Right cardiac atrium (tissue), 5 donors: Measurements from ENCODE around the gene POLR3G. TPM values are rescaled to one million over a fixed set of nuclear protein-coding genes. Genes with fewer than 3 reads are reported as not detected.

Experiments used
- ATAC-seq, 2 donors: fragments of 200-7000 bp; cut with Tn5 transposase; one replicate each; pipeline versions ENCODE4 v1.8.0 to v1.9.1; 2020; ENCODE audit warnings: moderate library complexity in 2 of 2, mild to moderate bottlenecking in 1 of 2
- DNase-seq, 3 donors: peaks; one replicate each; pipeline ENCODE4 v3.0.0-alpha.2; 2020
- H3K27ac ChIP-seq: one replicate; pipeline ENCODE4 v1.5.1; 2013; ENCODE audit warnings: mild to moderate bottlenecking, low read length, control low read depth, moderate library complexity
- H3K27me3 ChIP-seq: one replicate; pipeline ENCODE4 v1.6.1; 2013; ENCODE audit not compliant: control insufficient read depth, insufficient read depth
- H3K4me1 ChIP-seq: one replicate; pipeline ENCODE4 v1.6.1; 2013; ENCODE audit warnings: low read length; ENCODE audit not compliant: control insufficient read depth, insufficient read depth
- H3K4me3 ChIP-seq: one replicate; pipeline ENCODE4 v1.5.1; 2013; ENCODE audit warnings: low read length, control low read depth
- H3K9me3 ChIP-seq: one replicate; pipeline ENCODE4 v1.6.1; 2013; ENCODE audit warnings: low read length; ENCODE audit not compliant: control insufficient read depth
- WGBS: extraction: QIAGEN DNeasy Blood & Tissue Kit; methylation state at CpG from one replicate; pipeline ENCODE4 v1.1.7; 2013; 5-methylcytosine and 5-hydroxymethylcytosine counted together
- intact Hi-C, 4 donors: fragments of 100-400 bp; cut with DNase I; formaldehyde crosslinking; loops; one replicate each; pipeline versions ENCODE4 v1.11.0 to v1.14.0; 2022 to 2023
- long read RNA-seq, 4 donors: library from polyadenylated mRNA; unstranded; transcript quantifications; one replicate each; pipeline ENCODE4 v2.0.0, GENCODE V29; 2020 to 2021
- polyA plus RNA-seq: library from polyadenylated mRNA; stranded (reverse); fragments of 200-250 nt; gene quantifications from one replicate; pipeline ENCODE4 v1.2.3, GENCODE V29; 2013
- total RNA-seq, 4 donors: library from RNA; stranded (reverse); fragmentation: NEBNext Ultra II Directional; extraction: Animal tissue kit (Norgen Biotek cat#: 25700); gene quantifications; one replicate each; pipeline ENCODE4 v1.2.1, GENCODE V29; 2021
- donor health status: healthy with polysubstance abuse.
- donor health status: DM: no; HTN: yes; CAD: no.
- donor health status: DM: no; HTN: no; CAD: no.
- donor health status: DM: no; HTN: yes; CAD: no; lungs with severe emphysema.
- donor health status: DM: yes; HTN: yes; CAD: no.

POLR3G gene, protein sequence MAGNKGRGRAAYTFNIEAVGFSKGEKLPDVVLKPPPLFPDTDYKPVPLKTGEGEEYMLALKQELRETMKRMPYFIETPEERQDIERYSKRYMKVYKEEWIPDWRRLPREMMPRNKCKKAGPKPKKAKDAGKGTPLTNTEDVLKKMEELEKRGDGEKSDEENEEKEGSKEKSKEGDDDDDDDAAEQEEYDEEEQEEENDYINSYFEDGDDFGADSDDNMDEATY
- total RNA-seq (1 to 10 TPM in 1 of 4 donors, under 1 TPM in 3; 0.83 to 1.4 (median 0.97) TPM), polyA plus RNA-seq (0.52 TPM)
- long read RNA-seq, donor 1, partial matches to known transcripts, result 0 of 1 reads
- long read RNA-seq, donor 1, other reads (novel, unspliced or antisense), result 0 of 1 reads
- long read RNA-seq, donor 2, result 0 reads
- long read RNA-seq, donor 3, partial matches to known transcripts, result 2 of 2 reads
- long read RNA-seq, donor 3, other reads (novel, unspliced or antisense), result 0 of 2 reads
- long read RNA-seq, donor 4, result 0 reads

DNA sequence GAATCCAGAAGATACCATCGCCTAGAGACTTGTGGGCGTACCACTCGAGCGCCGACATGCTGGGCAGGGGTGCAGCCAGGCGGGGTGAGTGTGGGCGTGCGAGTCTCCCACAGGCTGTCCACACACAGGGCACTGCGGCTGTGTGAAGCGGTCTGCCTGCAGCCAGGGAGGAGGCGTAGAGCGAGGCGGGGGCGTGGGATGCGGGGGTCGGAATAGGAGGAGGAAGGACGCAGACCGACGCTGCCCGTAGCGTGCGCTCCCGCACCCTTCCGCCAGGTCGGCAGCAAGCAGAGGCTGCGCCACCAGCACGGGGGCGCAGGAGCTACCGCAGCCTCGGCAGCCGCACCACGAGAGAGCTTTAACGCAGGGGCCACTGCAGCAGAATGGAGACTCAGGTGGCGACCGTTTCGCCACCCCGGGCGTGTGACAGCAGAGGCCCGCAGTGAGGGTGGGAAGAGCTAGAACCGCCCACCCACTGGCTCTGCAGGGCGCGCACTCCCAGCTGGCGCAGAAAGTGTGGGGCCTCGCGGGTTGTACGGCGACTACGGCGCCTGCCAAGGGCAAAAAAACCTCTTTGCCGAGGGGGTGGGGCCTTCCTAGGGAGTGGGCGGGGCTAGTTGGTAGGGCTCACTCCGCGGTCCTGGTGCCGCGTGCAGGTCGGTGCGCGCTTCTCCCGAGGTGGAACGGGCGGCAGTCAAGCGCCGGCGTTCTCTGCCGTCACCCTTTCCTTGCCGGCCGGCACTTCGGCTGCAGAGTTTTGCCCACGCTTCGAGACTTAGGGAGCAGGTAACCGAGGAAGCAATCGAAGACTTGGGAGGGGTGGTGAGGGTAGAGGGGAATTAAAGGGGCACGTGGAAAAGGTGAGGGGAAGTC, at the start of gene POLR3G, which contains the start of gene MBLAC2:
POLR3G (plus strand) TSS at position 630 of the 873 bp plus-strand sequence. CDS start 10,704 bp downstream, outside the sequence.
MBLAC2 (minus strand) TSS at position 537 of the 873 bp plus-strand sequence; CDS start at position 58, 479 bp downstream.
- ATAC-seq (peak; percentile 99), DNase-seq (peak; percentile 93 to 97 (median 96))
- H3K27ac ChIP-seq, result peak within 1 kb of the TSS; percentile 50
- no peaks in the 10 kb centered on the region for H3K27me3 ChIP-seq
- H3K4me1 ChIP-seq, result no peaks in the 10 kb centered on the region
- H3K9me3 ChIP-seq, result no peaks in the 10 kb centered on the region
- H3K4me3 ChIP-seq, result peak within 1 kb of the TSS; percentile 51
- WGBS, result under 1% methylated on average over 73 of the region's 73 CpGs
- intact Hi-C loops, result loop anchor here in 2 of 4 donors (5.0 to 10.0 kb wide), 2 partner anchors 50 to 53 kb away; partner anchors contain the start of gene LYSMD3 (in 2 of the 2)

DNA sequence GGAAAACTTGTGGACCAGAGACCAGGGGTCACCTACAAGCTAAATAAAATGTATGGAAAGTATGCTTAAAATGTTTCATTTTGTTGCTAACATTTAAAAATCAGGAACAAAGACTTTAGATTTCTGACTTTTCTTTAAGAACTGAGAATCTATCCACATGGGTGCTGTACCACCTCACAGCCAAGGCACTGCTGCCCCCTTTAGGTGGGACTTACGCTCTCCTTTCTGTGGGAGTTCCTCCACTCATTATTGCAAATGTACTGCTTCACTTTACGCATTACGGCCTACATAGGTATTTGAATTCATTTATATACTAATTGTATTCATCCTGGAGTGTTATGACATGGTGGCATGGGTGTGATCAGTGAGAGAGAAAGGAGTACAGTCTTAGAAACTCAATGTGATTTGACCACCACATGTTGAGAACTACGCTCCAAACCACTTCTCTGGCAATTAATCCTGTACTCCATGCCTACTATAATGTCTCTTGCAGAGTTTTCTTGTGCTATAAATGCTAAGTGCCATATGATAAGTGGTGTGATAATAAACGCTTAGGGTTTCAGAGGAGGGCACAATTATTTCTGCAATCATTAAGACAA, 40.4 kb upstream of the POLR3G start:
- DNase-seq, result peak in 2 of 3 donors; percentile 15 to 67
- Histone ChIP-seq H3K4me1 (no peaks in the 10 kb centered on the region), H3K27ac (no peak overlapping the region), H3K27me3 (no peaks in the 10 kb centered on the region), H3K9me3 (no peaks in the 10 kb centered on the region), H3K4me3 (no peak overlapping the region)
- 63% methylated on average over 5 of the region's 5 CpGs for WGBS
- intact Hi-C loops, result loop anchor here in 3 of 4 donors (10.0 kb wide), 2 partner anchors 171 to 351 kb away; no protein-coding TSS in a partner anchor
- peak; percentile 57 for ATAC-seq

DNA sequence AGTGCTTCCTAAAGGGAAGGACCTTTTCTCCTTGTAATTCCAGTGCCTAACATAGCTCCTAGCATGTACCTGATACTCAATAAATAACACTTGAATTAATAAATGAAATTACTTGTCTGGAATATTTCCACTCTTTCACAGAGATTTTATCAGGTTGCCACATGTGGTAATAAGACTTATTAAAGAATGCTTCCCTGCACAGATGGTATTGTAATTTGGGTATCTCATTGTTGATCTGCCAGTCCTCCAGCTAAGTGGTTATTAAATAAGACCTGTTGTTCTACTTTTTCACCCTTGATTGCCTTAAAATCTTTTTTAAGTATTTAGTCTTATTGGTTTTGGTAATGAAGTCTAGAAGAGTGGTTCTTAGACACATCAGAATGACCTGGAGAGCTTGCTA, 37.0 kb upstream of the POLR3G start:
- intact Hi-C loops, result loop anchor here in 3 of 4 donors (5.0 to 10.0 kb wide), 3 partner anchors 95 to 347 kb away; no protein-coding TSS in a partner anchor
- Histone ChIP-seq H3K27ac (no peak overlapping the region), H3K27me3 (no peaks in the 10 kb centered on the region), H3K4me1 (no peaks in the 10 kb centered on the region), H3K4me3 (no peak overlapping the region), H3K9me3 (no peaks in the 10 kb centered on the region)
- ATAC-seq (no peak), DNase-seq (no peak)

DNA sequence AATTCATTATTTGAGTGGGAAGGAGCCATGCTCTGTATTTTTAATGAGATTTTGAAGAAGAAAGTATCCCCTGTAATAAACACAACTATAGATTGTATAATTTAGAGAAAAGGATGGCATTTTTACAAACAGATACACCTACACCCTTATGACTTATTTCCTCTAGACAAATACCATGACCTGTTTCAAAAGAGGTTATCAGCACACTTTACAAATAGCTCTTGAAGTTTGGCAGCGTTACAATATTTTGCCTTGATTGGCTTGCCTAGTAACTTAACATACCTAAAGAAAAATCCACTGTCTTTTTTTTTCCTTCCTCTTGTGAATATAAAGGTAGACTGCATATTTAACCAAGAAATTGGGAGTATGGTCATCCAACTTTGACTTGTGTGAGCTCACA, 36.6 kb upstream of the POLR3G start:
- intact Hi-C loops, result loop anchor here in 3 of 4 donors (5.0 to 10.0 kb wide), 3 partner anchors 94 to 347 kb away; no protein-coding TSS in a partner anchor
- Histone ChIP-seq H3K9me3 (no peaks in the 10 kb centered on the region), H3K4me3 (no peak overlapping the region), H3K27ac (no peak overlapping the region), H3K27me3 (no peaks in the 10 kb centered on the region), H3K4me1 (no peaks in the 10 kb centered on the region)
- WGBS, result 25% methylated on average over 1 of the region's 1 CpG
- no peak for DNase-seq
- ATAC-seq, result peak in 1 of 2 donors; percentile 55

DNA sequence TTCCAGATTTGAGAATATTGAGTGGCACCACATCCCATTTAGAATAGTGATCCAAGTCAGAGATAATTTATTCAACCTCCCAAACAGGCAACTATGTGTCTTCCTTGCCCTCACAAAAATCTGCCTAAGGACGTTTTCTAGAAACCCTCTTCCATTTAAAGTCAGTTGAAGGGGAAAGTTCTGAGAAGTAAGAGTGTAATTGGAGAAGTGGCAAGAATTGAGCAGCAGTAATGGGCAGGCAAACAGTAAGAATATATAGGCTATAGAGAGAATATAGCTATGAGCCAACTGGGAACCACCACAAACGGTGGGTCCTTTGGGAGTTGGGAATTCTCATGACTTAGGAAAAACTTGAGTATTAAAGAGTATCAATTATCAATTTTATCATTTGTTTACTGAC, 34.0 kb upstream of the POLR3G start:
- WGBS, result 52% methylated on average over 2 of the region's 2 CpGs
- Histone ChIP-seq H3K27me3 (no peaks in the 10 kb centered on the region), H3K4me3 (no peak overlapping the region), H3K27ac (no peak overlapping the region), H3K9me3 (no peaks in the 10 kb centered on the region), H3K4me1 (no peaks in the 10 kb centered on the region)
- intact Hi-C loops, result loop anchor here in 2 of 4 donors (5.0 to 10.0 kb wide), 2 partner anchors 94 to 342 kb away; no protein-coding TSS in a partner anchor
- DNase-seq (no peak), ATAC-seq (no peak)

DNA sequence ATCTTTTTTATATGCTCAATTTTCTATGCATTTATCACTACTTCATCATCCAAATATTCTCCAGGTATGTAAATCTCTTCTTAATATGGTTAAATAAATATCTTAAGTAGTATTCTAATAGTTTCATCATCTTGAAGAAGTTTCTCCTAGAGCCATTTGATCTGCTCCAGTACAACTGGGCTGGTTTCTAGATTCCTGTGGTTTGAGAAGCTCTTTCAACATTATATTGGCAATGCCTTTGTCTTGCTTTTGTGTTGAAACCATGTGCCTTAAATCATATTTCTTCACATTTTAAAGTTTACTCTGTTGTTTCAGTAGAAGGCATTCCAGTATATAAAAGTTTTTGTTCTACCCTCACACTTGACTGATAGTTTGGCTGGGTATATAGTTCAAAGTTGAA, 27.7 kb upstream of the POLR3G start:
- ATAC-seq, result no peak
- intact Hi-C loops, result loop anchor here in 1 of 4 donors (10.0 kb wide), 1 partner anchor 88 kb away; no protein-coding TSS in a partner anchor
- Histone ChIP-seq H3K4me3 (no peak overlapping the region), H3K9me3 (no peaks in the 10 kb centered on the region), H3K27me3 (no peaks in the 10 kb centered on the region), H3K27ac (no peak overlapping the region), H3K4me1 (no peaks in the 10 kb centered on the region)
- DNase-seq, result no peak

DNA sequence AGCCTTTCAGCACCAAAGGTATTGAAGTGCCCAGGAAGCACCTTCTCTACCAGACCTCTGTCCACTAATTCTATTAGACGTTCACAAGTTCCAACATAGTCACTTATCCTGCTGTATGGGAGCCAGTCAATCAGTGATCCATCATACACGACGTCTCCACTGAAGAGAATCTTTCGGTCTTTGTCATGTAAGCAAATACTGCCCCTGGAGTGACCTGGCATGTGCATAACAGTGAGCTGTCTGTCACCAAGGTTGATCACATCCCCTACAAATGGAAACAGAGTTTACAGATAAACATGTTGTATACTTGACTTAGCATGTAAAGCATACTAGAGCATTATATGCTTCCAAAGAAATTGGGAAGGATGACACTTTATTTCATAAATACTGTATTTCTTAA, 13.4 kb upstream of the POLR3G start:
- 66% methylated on average over 4 of the region's 4 CpGs for WGBS
- H3K4me1 ChIP-seq, result no peaks in the 10 kb centered on the region
- H3K9me3 ChIP-seq, result no peaks in the 10 kb centered on the region
- no peak for ATAC-seq
- no peak overlapping the region for H3K4me3 ChIP-seq
- DNase-seq, result no peak
- intact Hi-C loops, result no loop called here
- H3K27me3 ChIP-seq, result no peaks in the 10 kb centered on the region
- no peak overlapping the region for H3K27ac ChIP-seq

DNA sequence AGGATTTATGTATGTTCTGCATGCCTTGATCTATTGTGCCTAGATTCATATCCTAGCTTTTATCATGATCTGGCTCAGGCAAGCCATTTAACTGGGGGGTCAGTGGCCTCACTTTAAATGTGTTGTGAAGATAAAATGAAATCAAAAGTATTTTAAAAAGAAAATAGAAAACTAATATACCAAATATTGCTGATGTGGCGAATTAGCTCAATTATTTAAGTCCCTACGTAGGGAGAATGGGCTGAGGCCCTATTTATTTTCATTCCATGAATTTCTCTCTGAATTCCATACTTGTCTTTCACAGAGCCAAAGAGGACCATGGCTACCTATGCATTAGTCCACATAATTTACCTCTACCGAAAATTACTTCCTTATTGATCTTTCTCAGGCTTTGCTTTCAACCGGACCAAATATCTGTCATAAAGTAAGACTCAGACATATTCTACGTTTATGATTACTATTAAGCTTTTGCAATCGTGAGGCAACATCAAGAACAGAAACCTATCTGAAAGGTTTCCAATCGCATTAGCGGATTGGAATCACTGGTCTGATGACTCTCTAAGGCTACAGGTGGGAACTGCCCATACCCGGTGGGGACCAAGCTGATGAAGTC, 1.8 kb upstream of the POLR3G start:
- DNase-seq (no peak), ATAC-seq (no peak)
- H3K27me3 ChIP-seq, result no peaks in the 10 kb centered on the region
- no peaks in the 10 kb centered on the region for H3K4me1 ChIP-seq
- H3K4me3 ChIP-seq, result peak overlapping the region; percentile 51
- 65% methylated on average over 9 of the region's 9 CpGs for WGBS
- H3K9me3 ChIP-seq, result no peaks in the 10 kb centered on the region
- intact Hi-C loops, result loop anchor here in 2 of 4 donors (5.0 to 10.0 kb wide), 2 partner anchors 52 to 54 kb away; partner anchors contain the start of gene LYSMD3 (in 2 of the 2)
- H3K27ac ChIP-seq, result no peak overlapping the region

DNA sequence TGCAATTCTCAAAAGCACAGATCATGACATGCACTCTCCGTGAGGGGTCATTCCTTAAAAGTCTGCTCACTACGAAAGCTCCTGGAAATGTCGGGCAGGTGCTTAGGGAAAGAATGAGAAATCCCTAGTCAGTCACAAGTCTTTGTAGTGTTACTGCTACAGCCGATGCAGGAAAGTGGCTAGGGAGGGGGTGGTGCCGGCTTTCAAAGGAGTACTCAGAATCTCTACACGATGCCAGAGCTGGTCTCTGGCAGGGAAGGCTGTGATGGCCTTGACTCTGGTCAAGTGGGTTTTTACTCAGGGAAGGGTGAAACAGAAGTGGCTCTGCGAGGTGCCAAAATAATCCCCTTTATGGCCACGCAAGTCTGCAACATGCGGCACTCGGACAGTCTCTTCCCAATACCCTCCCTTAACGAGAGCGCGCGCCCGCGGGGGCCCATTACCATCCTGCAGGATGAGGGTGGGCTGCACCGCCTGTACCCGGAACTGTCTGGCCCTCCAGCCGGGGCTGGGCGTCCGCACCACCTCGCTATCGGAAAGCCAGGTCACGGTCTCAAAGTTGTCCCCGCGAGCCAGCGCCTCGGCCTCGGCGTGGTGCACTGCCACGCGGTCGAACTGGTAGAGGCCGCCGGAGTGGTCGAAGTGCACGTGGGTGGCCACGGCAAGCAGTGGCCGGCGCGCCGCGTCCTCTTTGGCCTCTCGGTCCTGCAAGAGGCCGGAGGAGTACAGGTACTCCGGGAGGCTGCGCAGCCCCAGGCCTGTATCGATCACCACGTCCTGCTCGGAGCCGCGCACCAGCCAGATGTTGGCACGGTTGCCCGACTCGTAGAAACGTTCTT, 1.0 kb upstream of the POLR3G start:
- Histone ChIP-seq H3K4me1 (no peaks in the 10 kb centered on the region), H3K27me3 (no peaks in the 10 kb centered on the region), H3K4me3 (peak overlapping the region; percentile 51), H3K27ac (peak overlapping the region; percentile 50), H3K9me3 (no peaks in the 10 kb centered on the region)
- ATAC-seq, result peak; percentile 54 to 55
- intact Hi-C loops, result loop anchor here in 2 of 4 donors (5.0 to 10.0 kb wide), 2 partner anchors 51 to 54 kb away; partner anchors contain the start of gene LYSMD3 (in 2 of the 2)
- DNase-seq, result peak in 2 of 3 donors; percentile 37 to 72
- 1% methylated on average over 56 of the region's 56 CpGs for WGBS
